Tibial nerve (tissue), 4 donors: ENCODE results near the gene OTOF. TPM values are rescaled to one million over a fixed set of nuclear protein-coding genes. Genes with fewer than 3 reads are reported as not detected.

ENCODE experiments used
- DNase-seq, 2 donors: peaks; one replicate each; pipeline ENCODE4 v3.0.0-alpha.2; 2019; ENCODE audit warnings: low spot score in 2 of 2
- H3K27ac ChIP-seq, 4 donors: fragments of 200-600 bp; sonication (generic) in 3 of 4; one replicate each; pipeline ENCODE4 v1.5.1; 2017 to 2019; ENCODE audit warnings: mild to moderate bottlenecking in 1 of 4
- H3K27me3 ChIP-seq, 2 donors: fragments of 200-600 bp; sonication (generic) in 1 of 2; one replicate each; pipeline versions ENCODE4 v1.5.1 to v1.6.0; 2017 to 2019
- H3K36me3 ChIP-seq, 3 donors: fragments of 200-600 bp; sonication (generic); one replicate each; pipeline ENCODE4 v1.5.1; 2018 to 2019
- H3K4me1 ChIP-seq, 4 donors: fragments of 200-600 bp; sonication (generic) in 3 of 4; one replicate each; pipeline ENCODE4 v1.5.1; 2017 to 2019
- H3K4me3 ChIP-seq, 4 donors: fragments of 200-600 bp; sonication (generic) in 3 of 4; one replicate each; pipeline ENCODE4 v1.5.1; 2017 to 2019; ENCODE audit warnings: mild to moderate bottlenecking in 1 of 4, moderate library complexity in 1 of 4
- H3K9me3 ChIP-seq, 4 donors: fragments of 200-600 bp; sonication (generic) in 3 of 4; one replicate each; pipeline ENCODE4 v1.5.1; 2017 to 2019
- EP300 ChIP-seq, 2 donors: sonication (generic); formaldehyde crosslinking; IDR thresholded peaks; one replicate each; pipeline ENCODE4 v1.6.1; 2017; ENCODE audit warnings: antibody characterized with exemption in 2 of 2, mild to moderate bottlenecking in 1 of 2
- POLR2A ChIP-seq, 2 donors: fragments of 450-650 bp; IDR thresholded peaks; one replicate each; pipeline ENCODE4 v1.6.1; 2017; ENCODE audit warnings: antibody characterized with exemption in 2 of 2, mild to moderate bottlenecking in 2 of 2, moderate library complexity in 2 of 2
- WGBS, 2 donors: methylation state at CpG; one replicate each; pipeline ENCODE4 v1.1.5; 2018; 5-methylcytosine and 5-hydroxymethylcytosine counted together
- total RNA-seq, 4 donors: library from RNA; depleted of rRNA; stranded (reverse); fragments of >200 nt; gene quantifications; one replicate each; pipeline ENCODE4 v1.1.0, GENCODE V29; 2016
- TF ChIP-seq, protein P1 (sequence below), 5 experiments: fragments of 200-600 bp in 3 of 5; fragments of 450-650 bp in 2 of 5; sonication (generic) in 3 of 5; IDR thresholded peaks; one replicate each; pipeline ENCODE4 v1.5.1; 2016 to 2019; ENCODE audit warnings: antibody characterized with exemption in 5 of 5, mild to moderate bottlenecking in 3 of 5, moderate library complexity in 2 of 5

The OTOF gene
- total RNA-seq, 4 donors from 2014 or later = under 0.01 to 0.30 (median 0.22) TPM; not detected in 1

DNA sequence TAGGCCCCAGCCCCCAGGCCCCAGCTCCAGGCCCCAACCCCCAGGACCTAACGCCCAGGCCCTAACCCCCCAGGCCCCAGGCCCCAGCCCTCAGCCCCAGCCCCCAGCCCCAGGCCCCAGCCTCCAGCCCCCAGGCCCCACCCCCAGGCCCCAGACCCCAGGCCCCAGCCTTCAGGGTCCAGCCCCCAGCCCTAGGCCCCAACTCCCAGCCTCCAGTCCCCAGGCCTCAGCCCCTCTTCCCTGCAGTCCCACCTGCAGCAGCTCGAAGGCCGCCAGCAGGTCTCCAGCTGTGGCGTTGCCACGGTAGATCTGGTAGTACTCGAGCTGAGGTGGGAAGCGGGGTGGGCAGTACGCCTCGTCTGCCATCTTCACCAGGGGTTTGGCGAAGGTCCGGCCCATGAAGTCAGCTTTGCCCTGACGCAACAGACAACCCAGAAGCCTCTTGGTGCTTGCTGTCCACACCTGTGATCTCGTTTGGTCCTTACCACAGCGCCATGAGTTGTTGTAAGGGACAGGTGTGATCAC lies 3.6 kb downstream of the OTOF start:
- Histone ChIP-seq H3K4me3 (no peak overlapping the region), H3K9me3 (peaks cover 0 to 10% (median under 1%) of the 10 kb centered on the region in 4 donors), H3K27me3 (no peaks in the 10 kb centered on the region), H3K4me1 (peaks cover 0 to 10% (median 0%) of the 10 kb centered on the region in 4 donors), H3K36me3 (no peaks in the 10 kb centered on the region), H3K27ac (no peak overlapping the region)
- TF ChIP-seq POLR2A (IDR thresholded peaks at IDR 0.05) = no peak
- no peak for TF ChIP-seq EP300 (IDR thresholded peaks at IDR 0.05)
- TF ChIP-seq, protein P1, sequence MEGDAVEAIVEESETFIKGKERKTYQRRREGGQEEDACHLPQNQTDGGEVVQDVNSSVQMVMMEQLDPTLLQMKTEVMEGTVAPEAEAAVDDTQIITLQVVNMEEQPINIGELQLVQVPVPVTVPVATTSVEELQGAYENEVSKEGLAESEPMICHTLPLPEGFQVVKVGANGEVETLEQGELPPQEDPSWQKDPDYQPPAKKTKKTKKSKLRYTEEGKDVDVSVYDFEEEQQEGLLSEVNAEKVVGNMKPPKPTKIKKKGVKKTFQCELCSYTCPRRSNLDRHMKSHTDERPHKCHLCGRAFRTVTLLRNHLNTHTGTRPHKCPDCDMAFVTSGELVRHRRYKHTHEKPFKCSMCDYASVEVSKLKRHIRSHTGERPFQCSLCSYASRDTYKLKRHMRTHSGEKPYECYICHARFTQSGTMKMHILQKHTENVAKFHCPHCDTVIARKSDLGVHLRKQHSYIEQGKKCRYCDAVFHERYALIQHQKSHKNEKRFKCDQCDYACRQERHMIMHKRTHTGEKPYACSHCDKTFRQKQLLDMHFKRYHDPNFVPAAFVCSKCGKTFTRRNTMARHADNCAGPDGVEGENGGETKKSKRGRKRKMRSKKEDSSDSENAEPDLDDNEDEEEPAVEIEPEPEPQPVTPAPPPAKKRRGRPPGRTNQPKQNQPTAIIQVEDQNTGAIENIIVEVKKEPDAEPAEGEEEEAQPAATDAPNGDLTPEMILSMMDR (IDR thresholded peaks at IDR 0.05) = no peak
- 93 to 94% methylated on average over 14 of the region's 14 CpGs for WGBS, 2 donors
- no peak for DNase-seq

DNA sequence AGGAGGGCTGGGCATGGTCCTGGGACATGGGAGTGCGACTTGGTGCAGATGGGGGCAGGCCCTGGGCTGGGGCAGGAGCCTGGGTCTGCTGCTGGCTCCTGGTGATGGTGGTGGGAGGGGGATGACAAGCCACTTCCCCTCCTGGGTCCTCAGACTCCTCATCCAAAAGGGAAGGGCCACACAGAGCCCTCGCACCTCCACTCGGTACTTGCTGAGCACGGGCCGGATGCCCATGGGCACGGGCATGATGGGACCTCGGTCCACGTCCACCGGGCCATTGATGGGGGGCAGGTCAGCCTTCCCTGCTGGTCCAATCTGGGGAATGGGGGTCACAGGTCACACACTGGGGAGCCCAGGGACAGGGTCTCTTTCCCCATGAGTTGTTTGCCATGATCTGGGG lies 4.1 kb downstream of the OTOF start:
- no peak overlapping the region for H3K4me3 ChIP-seq
- H3K4me1 ChIP-seq = peaks cover 0 to 10% (median 0%) of the 10 kb centered on the region in 4 donors
- TF ChIP-seq EP300 (IDR thresholded peaks at IDR 0.05) (no peak), POLR2A (IDR thresholded peaks at IDR 0.05) (no peak)
- TF ChIP-seq, protein P1 (IDR thresholded peaks at IDR 0.05) = no peak
- H3K36me3 ChIP-seq = no peaks in the 10 kb centered on the region
- no peaks in the 10 kb centered on the region for H3K27me3 ChIP-seq
- WGBS, 2 donors = 90 to 97% methylated on average over 5 to 6 of the region's 9 CpGs
- no peak overlapping the region for H3K27ac ChIP-seq
- peaks cover 0 to 14% (median 3%) of the 10 kb centered on the region in 4 donors for H3K9me3 ChIP-seq
- DNase-seq = no peak

DNA sequence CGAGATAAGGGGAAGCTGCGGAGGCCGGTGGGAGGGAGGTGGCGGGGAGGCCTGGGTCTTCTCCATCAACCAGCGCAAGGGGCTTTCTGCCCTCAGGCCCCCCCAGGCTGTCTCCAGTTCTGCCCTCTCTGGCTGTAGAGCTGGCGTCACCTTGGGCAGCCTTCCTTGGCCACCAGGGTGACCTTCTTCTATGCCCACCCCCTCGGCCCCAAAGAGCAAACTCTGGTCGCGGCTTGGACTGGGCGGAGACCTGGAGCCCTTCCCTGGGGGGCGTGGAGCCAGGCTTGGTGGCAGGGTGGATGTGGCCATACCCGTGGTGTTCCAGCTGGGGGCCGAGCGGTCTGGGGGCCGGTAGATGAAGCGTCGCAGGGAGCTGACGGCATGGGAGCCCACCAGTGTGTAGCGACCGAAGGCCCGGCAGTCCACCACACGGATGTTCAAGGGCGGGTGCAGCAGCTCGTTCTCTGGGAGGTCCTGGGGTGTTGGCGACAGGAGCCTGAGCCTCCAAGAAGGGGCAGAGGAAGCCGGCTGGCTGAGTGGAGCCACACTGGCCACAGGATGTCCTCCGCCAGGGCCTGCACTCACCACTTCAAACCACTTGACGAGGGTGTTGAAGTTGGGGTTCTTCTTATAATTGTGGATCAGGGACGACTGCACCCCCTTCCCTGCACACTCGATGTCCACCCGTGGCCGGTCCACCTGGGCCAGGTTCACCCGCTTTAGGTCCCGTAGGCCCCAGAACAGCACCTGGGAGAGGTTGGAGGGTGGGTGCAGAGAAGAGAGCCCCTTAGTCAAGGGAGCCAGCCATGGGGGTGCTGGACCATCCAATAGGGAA lies 4.9 kb downstream of the OTOF start:
- DNase-seq = no peak
- H3K27ac ChIP-seq = no peak overlapping the region
- no peaks in the 10 kb centered on the region for H3K36me3 ChIP-seq
- peaks cover 0 to 5% (median 0%) of the 10 kb centered on the region in 4 donors for H3K4me1 ChIP-seq
- peaks cover 0 to 14% (median 3%) of the 10 kb centered on the region in 4 donors for H3K9me3 ChIP-seq
- TF ChIP-seq, protein P1 (IDR thresholded peaks at IDR 0.05) = no peak
- TF ChIP-seq EP300 (IDR thresholded peaks at IDR 0.05) (no peak), POLR2A (IDR thresholded peaks at IDR 0.05) (no peak)
- no peaks in the 10 kb centered on the region for H3K27me3 ChIP-seq
- H3K4me3 ChIP-seq = no peak overlapping the region
- 89 to 94% methylated on average over 31 to 32 of the region's 34 CpGs for WGBS, 2 donors

DNA sequence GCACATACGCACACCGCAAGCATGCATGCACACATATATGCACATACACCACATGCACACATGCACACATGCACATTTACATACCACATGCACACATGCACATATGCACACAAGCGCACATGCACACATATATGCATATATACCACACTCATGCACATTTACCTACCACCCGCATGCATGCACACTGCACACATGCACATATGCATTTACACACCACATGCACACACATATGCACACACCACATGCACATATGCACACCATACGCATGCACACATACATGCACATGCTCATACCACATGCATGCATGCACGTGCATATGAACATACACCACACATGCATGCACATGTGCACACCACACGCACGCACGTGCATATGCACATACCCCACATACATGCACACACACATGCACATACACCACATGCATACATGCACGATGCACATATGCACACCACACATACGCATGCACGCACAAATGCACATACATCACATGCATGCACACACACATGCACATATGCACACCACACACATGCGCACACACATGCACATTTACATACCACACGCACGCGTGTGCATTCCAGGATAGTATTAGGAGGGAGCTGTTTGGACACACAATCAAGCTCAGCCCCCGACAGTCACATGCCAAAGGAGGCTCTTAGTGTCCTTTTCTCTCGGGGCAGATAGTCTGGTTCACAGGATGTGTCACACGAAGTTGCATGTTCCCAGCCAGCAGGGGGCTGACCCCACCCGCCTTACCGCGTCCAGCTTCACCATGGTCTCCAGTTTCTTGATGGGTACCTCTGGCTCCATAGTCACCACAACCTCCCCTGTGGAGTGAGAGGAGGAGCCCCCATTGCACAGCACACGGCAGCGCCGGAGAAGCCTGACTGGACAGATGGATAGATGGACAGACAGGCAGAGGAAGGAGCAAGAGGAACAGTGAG lies 5.9 kb downstream of the OTOF start:
- Histone ChIP-seq H3K27ac (no peak overlapping the region), H3K27me3 (no peaks in the 10 kb centered on the region), H3K9me3 (peaks cover 0 to 14% (median 3%) of the 10 kb centered on the region in 4 donors), H3K4me1 (no peaks in the 10 kb centered on the region), H3K4me3 (no peak overlapping the region), H3K36me3 (no peaks in the 10 kb centered on the region)
- WGBS, 2 donors = 85 to 93% methylated on average over 21 to 25 of the region's 25 CpGs
- no peak for DNase-seq
- TF ChIP-seq, protein P1 (IDR thresholded peaks at IDR 0.05) = no peak
- TF ChIP-seq EP300 (IDR thresholded peaks at IDR 0.05) = no peak
